GM18505 (cell line): ENCODE results near the gene APOM.

Experiments used
- ATAC-seq: cut with Tn5 transposase; IDR thresholded peaks from one replicate; pipeline ENCODE4 v1.9.1; 2021; ENCODE audit not compliant: unreplicated experiment
- POLR2A ChIP-seq: IDR thresholded peaks from 4 replicates; pipeline ENCODE4 v1.6.1; 2011; ENCODE audit warnings: borderline replicate concordance; ENCODE audit not compliant: insufficient read depth, insufficient read length; ENCODE audit errors: extremely low read depth

Gene APOM

DNA sequence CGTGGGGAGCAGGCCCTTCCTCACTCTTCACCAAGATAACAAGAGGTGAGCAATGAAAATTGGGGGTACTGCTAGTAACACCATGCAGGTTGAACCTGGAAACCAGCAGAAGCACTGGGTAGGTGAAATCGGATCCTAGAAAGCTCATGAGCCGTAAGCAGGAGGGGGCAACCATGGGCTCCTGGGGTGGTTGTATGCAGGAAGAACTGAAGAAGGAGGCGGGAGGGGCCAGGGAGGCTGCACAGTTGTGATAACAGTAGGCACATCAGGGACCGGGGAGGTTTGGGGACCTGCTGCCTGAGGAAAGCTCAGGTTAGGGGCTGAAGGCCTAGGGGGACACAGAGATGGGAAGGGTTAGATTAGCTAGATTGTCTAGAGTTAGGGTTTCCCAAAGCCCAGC lies 30.8 kb downstream of the APOM start:
- no peak for TF ChIP-seq POLR2A

DNA sequence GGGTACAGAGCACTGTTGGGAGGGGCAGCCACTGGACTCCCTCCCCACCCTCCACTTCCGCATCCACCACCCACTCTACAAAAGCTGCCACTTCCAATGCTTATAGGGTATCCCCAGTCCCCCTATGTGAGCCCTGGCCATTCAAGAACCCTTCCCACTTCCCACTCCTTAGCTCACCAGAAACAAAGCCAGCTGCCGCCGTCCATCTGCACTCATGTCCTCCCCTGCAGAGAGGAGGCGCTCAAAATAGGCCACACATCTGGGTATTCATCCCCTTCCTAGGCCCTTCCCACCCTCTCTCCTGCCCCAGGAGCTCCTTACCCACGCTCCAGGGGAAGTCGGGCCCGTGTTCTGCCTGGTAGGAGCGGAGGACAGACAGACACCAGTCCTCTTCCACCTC lies 31.6 kb downstream of the APOM start:
- no peak for ATAC-seq
- TF ChIP-seq POLR2A, result no peak

More for the DNA sequence above, 30.8 kb downstream of the APOM start:
- ATAC-seq, result no peak

DNA sequence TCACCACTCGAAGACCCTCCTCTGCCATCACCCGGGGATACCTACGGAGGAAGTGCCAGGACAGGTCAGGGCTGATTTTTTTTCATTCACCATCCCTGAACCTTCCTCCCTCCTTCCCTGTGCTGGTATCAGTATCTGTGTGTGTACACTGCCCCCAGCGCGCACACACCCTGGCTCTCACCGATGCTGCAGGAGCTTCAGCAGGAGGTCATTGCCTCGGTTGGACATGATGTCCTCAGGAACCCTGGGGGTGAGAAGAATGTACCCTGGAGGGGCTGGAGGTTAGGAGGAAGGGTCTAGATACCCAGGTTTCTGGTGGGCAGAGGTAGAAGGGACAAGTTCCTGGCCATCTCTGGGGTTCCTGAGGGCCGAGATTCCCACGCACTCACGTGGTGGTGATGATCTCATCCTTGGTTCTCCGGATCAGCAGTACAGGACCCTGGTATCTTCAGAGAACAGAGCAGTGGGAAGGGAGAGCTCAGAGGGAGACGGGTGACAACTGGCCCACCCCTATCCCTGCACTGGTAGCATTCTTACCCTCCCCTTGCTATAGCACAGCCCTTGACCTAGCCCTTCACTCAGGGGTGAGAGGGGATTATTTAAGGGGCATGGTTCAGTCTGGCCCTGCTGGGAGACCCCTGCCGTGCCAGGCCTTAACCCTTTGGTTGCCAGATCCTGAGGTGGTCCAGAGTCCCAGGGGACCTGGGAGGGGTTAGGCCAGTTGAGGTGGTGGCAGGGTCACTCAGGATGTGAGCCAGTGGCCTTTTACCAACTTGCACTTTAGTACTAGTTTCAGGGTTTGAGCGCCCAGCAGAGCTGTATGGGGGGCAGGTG lies 32.4 kb downstream of the APOM start:
- ATAC-seq, result no peak
- no peak for TF ChIP-seq POLR2A

DNA sequence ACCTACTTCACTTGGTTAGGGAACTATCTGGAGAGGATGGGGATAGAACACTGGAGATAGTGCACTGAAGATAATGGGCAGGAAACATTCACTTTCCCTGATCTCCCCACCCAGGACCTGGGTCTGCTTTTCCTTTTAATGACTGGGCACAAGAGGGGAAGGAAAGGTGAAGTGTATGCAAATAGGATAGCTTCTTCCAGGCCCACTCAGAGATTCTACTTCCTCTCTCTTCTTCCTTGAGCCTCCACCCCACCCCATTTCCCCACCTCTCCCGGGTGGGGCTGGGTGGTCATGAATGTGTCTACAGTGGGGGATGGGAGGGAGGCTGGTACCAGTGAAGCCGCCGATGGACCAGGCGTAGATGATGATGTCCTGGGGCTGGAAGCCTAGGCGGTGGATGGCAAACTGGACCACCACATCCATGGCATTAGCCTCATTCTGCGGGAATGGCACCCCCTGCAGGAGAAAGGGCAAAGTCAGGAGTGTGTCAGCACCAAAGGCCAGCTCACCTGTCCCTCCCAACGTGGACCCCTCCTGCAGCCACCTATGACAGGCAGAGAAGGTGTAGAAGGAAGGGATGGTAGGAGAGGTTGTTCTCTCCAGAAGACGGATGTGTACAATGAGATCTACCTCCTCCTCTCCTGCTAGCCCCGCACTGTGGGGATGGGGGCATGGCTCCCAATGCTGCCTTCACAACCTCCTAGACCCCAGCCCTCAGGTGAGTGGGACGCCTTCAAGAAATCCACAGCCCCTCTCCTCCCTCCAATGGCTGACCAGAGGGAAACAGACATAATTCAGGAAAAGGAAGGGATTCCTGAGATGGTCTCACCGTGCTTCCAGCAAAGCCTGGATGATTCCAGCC lies 33.8 kb downstream of the APOM start:
- no peak for ATAC-seq
- TF ChIP-seq POLR2A, result no peak

DNA sequence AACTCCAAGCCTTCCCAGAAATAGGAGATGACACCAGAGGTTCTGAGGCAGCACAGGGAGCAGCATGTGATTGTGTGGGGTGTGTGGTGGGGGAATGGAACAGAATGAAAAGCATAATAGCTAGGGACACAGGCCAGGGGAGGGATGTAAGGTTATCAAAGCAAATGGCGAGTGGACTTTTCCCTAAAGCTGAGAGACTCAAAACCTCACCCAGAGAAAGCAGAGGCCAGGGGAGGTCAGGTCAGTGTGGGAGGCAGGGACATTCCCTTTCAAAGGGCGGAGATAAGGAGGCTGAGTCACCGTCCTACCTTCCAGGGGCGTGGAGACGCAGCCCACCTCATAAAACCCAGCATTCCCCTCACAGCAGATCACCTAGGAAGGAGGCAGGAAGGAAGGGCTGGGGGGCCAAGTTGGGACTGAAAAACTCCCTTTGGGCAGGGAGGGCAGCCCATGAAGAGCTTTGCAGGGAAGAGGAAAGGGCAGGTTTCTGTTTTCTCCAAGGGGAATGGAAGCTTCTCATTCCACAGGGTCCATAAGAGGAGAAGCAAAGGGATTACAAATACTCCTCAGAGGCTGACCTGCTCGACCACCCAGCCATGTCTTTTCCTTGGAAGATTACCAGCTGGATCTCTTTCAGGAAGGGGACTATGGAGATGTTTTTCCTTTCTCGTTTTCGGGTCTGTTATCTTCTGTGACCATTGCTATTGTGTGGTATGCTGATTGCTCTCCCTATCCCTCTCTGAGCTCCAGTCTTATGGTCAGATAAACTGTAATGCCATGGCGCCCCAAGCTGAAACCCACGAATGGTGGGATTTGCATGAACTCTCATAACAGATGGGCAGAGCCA lies 34.8 kb downstream of the APOM start:
- no peak for TF ChIP-seq POLR2A
- no peak for ATAC-seq

DNA sequence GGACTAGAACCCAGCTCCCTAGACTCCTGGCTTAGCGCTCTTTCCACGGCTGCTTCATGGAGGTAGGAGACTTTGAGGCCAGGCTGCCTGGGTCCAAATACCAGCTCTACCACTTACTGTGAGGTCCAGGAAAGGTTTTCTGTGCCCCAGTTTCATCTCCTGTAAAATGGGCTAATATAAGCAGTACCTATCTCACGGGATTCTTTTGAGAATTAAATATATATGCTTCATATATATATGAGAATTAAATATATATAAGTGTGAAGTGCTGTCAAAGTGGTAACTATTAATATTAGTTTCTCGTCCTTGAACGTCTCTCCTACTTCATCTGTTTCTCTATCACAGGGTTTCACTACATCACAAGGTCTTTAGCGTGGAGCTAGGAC lies 35.4 kb downstream of the APOM start:
- TF ChIP-seq POLR2A, result no peak
- ATAC-seq, result no peak

DNA sequence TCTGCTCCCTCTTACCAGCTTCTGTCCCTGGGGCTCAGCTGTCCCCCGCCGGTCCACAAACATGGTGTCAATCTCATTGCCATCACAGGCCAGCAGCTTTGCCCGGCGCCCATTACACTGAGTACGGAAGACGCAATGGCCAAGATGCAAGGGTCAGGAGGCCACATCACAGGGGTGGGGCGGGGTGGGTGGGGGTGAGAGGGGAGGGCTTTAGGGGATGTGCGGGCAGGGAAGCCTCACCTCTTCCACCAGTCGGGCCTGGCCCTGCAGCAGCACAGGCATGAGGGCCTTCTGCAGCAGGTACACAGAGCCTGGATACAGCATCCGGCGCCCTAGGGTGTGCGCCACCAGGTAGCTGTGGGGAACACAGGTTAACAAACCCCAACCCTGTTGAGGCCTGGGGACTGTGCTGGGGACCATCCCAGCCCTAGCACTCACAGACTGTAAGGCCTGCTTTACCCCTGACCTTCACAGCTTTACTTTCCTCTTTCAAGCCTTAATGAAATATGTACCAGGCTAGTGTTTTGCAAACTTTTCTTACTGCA lies 35.9 kb downstream of the APOM start:
- TF ChIP-seq POLR2A, result no peak
- no peak for ATAC-seq

DNA sequence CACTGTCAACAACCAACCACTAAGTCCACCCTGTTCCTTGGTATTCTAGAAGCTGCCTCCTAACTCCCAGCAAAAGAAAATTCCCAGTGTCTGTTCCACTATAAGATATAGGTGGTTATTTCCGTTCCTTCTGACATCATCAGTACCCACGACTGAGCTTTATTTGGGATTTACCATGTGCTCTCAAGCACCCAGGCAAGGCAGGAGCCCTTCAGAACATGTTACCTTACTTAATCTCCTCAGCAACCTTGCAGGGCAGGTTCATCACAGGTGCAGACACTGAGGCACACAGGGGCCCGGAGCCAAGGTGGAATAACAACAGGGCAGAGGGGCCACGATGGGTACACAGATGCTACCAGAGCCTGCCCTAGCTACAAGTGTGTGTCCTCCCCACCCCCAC lies 36.7 kb downstream of the APOM start:
- ATAC-seq, result no peak
- no peak for TF ChIP-seq POLR2A

DNA sequence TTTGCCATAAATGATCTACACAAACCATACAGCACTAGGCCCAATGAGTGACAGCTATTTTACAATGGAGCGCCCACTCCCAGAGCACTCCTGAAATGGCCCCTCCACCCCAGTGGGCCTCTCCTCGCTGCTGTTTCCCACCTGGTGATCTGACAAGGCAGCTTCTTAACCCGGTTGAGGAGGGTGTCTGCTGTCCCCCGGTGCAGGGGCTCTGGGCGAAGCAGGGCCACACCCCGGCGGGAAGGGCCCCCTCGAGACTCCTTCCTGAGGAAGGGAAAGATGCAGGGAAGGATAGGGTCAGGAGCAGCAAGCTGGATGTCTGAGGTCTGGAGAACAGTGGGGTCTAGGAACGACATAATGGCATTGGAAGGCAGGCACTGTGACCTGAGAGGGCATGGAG lies 37.2 kb downstream of the APOM start:
- no peak for ATAC-seq
- TF ChIP-seq POLR2A, result no peak

DNA sequence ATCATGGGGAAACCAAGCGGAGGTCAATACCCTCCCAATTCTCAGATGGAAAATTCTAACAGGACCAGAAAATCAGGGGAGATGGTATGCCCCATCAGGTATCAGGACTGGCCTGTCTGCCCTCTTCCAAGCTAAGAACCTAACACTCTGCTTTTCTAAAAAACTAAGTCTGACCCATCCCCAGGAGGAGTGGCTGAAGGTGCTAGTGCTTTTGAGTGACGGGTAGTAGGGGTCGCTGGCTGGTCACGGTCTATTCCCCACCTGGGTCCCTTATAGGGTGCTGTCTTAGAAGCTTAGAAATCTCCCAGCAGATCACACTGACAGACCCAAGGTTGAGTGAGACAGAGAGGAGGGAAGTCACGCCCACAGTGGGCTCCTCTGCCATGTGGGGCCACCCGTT lies 37.8 kb downstream of the APOM start:
- no peak for ATAC-seq
- TF ChIP-seq POLR2A, result no peak

DNA sequence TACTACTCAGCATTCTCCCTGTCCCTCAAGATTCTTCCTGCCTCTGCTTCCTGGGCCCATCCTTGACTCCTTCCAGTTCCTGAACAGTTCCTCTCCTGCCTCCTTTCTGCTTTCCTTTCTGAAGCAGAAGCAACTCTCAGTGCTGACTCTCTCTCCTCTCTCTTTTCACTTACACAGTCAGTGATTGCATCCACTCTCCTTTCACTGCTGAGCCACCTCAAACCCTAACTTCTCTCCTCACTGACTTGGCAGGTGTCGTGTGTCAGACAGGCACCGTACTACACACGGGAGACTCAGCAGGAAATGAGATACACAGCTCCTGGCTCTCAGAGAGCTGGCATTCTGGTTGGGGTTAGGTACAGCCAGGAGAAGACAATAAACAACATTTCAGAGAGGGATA lies 41.9 kb downstream of the APOM start:
- ATAC-seq, result no peak
- TF ChIP-seq POLR2A, result no peak

DNA sequence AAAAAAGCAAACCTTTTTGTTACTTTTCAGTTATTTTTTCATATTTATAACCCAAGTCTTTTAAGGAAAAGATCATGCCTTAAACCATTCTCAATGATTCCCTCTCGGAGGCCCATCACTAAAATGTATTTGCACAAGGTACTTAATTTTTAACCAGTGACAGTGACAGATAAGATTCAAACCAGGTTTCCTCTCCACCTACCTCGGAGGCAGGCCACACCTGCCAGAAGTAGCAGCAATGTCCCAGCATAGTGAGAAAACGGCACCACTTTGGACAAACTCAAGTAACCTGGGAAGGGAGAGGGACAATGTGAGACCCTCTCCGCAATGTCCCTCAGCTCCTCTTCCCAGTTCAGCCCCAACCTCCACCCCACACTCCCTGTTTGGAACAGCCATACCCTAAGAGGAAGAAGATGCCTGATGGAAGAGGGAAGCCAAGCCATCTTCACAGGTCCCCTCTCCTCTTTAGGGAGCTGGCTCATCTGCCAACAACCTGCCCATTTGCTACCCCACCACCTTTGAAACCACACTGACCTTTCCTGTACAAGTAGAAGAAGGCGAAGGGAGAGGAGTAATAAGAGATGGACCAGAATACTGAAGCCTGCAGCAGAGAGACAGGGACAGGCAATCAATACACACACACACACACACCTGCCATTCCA lies 45.2 kb downstream of the APOM start:
- ATAC-seq, result no peak
- no peak for TF ChIP-seq POLR2A
